Activated B cell treated with CpG ODN at 0.5 μM for 24 hours (primary cell): ENCODE data around the gene PCDHB13. TPM values are rescaled to one million over a fixed set of nuclear protein-coding genes. Genes with fewer than 3 reads are reported as not detected.
"Not testable (repeated sequence)": the region's sequence is repeated elsewhere in the genome, so short reads cannot be mapped to it uniquely, and the experiment has no call there.

Source experiments
- ATAC-seq: fragments of 200-7000 bp; cut with Tn5 transposase; one replicate; pipeline ENCODE4 v1.10.0; 2021; ENCODE audit warnings: low read depth, mild to moderate bottlenecking, moderate library complexity
- CTCF ChIA-PET: fragments of 350-600 bp; sonication (Branson Sonifier 250); formaldehyde crosslinking; loops from one replicate; lab custom pipeline; 2021; ENCODE audit warnings: antibody characterized with exemption; lab: Charles Lee
- POLR2A ChIA-PET: fragments of 350-600 bp; sonication (Branson Sonifier 250); formaldehyde crosslinking; loops from one replicate; lab custom pipeline; 2021; ENCODE audit warnings: antibody characterized with exemption; lab: Charles Lee
- DNase-seq: peaks from one replicate; pipeline ENCODE4 v3.0.0; 2022
- H3K27ac Mint-ChIP-seq: one replicate; pipeline ENCODE4 v1.8.0; 2020; ENCODE audit warnings: mixed read lengths
- H3K27me3 Mint-ChIP-seq: one replicate; pipeline ENCODE4 v1.8.0; 2021; ENCODE audit warnings: mixed read lengths
- H3K36me3 Mint-ChIP-seq: one replicate; pipeline ENCODE4 v1.8.0; 2021; ENCODE audit warnings: low read depth, mixed read lengths
- H3K4me1 Mint-ChIP-seq: one replicate; pipeline ENCODE4 v1.8.0; 2021; ENCODE audit warnings: mixed read lengths
- H3K4me3 Mint-ChIP-seq: one replicate; pipeline ENCODE4 v1.8.0; 2020; ENCODE audit warnings: mild to moderate bottlenecking, mixed read lengths
- H3K9me3 Mint-ChIP-seq: one replicate; pipeline ENCODE4 v1.8.0; 2020; ENCODE audit warnings: mixed read lengths
- intact Hi-C: fragments of 100-400 bp; cut with micrococcal nuclease; formaldehyde crosslinking; loops from one replicate; pipeline ENCODE4 v1.15.1; 2024
- total RNA-seq: library from RNA; stranded (reverse); gene quantifications from 2 replicates; pipeline ENCODE4 v1.2.3, GENCODE V29; 2022
- TF ChIP-seq, protein P1 (sequence below): fragments of 200-600 bp; IDR thresholded peaks from one replicate; pipeline ENCODE4 v1.8.0; 2022; ENCODE audit warnings: antibody characterized with exemption, mild to moderate bottlenecking

Gene PCDHB13
- total RNA-seq, 1 donor from 2014 or later: 0.09 TPM

DNA sequence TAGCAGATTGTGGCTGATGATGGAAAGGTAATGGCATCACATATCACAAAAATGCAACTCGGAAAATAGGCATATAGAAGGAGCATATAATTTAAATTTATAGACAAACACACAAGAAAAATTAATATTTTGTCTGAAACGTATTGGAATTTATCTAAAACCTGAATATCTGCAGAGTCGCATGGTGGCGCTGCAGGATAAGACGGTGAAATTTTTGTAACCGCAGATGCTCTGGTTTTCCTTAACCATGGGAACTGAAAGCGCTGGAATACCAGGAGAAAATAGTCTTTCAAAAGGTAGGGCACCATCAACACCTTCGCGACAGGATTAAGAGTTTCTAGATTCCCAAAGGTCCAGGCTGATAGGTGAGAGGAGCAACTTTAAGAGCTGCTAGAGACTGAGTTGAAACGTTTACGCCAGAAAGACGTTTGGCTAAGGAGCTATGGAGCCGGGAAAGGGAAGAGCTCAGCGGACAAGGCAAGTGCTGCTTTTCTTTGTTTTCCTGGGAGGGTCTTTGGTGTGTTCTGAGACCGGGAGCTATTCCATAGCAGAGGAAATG is 20.5 kb downstream of the PCDHB13 start:
- intact Hi-C loops: no loop called here
- no peaks in the 10 kb centered on the region for H3K4me1 Mint-ChIP-seq

DNA sequence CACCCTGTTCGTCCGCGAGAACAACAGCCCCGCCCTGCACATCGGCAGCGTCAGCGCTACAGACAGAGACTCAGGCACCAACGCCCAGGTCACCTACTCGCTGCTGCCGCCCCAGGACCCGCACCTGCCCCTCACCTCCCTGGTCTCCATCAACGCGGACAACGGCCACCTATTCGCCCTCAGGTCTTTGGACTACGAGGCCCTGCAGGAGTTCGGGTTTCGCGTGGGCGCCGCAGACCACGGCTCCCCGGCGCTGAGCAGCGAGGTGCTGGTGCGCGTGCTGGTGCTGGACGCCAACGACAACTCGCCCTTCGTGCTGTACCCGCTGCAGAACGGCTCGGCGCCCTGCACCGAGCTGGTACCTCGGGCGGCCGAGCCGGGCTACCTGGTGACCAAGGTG is 22.2 kb downstream of the PCDHB13 start:
- CTCF ChIA-PET, POLR2A ChIA-PET, H3K4me1 Mint-ChIP-seq, ATAC-seq, intact Hi-C loops, H3K4me3 Mint-ChIP-seq, DNase-seq, H3K27ac Mint-ChIP-seq: not testable (repeated sequence)
- peaks cover 17% of the 10 kb centered on the region for H3K27me3 Mint-ChIP-seq
- H3K36me3 Mint-ChIP-seq: peaks cover 13% of the 10 kb centered on the region
- peaks cover 46% of the 10 kb centered on the region for H3K9me3 Mint-ChIP-seq

More for the DNA sequence above, 20.5 kb downstream of the PCDHB13 start:
- DNase-seq: no peak
- ChIA-PET POLR2A (no interaction called here), CTCF (no interaction called here)
- Mint-ChIP-seq H3K27ac (no peak overlapping the region), H3K9me3 (peaks cover 31% of the 10 kb centered on the region), H3K4me3 (no peak overlapping the region), H3K27me3 (peaks cover 5% of the 10 kb centered on the region), H3K36me3 (peaks cover 4% of the 10 kb centered on the region)
- TF ChIP-seq, protein P1, sequence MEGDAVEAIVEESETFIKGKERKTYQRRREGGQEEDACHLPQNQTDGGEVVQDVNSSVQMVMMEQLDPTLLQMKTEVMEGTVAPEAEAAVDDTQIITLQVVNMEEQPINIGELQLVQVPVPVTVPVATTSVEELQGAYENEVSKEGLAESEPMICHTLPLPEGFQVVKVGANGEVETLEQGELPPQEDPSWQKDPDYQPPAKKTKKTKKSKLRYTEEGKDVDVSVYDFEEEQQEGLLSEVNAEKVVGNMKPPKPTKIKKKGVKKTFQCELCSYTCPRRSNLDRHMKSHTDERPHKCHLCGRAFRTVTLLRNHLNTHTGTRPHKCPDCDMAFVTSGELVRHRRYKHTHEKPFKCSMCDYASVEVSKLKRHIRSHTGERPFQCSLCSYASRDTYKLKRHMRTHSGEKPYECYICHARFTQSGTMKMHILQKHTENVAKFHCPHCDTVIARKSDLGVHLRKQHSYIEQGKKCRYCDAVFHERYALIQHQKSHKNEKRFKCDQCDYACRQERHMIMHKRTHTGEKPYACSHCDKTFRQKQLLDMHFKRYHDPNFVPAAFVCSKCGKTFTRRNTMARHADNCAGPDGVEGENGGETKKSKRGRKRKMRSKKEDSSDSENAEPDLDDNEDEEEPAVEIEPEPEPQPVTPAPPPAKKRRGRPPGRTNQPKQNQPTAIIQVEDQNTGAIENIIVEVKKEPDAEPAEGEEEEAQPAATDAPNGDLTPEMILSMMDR: no peak
- no peak for ATAC-seq

DNA sequence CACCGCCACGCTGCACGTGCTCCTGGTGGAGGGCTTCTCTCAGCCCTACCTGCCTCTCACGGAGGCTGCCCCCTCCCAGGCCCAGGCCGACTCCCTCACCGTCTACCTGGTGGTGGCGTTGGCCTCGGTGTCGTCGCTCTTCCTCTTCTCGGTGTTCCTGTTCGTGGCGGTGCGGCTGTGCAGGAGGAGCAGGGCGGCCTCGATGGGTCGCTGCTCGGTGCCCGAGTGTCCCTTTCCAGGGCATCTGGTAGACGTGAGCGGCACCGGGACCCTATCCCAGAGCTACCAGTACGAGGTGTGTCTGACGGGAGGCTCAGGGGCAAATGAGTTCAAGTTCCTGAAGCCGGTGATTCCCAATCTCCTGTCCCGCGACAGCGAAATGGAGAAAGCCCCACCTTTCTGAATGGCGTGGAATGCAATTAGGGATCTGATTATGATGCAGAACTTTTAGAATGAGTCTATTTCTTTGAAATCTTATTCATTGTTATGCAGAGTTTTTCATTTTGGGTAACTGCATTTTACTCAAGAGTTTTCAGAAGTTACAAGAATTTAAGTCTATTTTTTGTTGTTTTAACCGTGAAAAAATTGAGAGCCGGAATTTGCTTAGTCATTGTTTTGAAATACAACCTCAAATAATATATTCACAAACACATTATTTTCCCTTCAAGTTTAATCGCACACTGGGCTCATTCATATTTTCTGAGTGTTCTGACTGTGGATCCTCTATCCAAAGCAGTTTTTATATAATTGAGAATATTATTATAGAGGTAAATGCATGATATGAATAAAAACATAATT is 23.0 kb downstream of the PCDHB13 start:
- intact Hi-C loops: no loop called here
- Mint-ChIP-seq H3K36me3 (peaks cover 14% of the 10 kb centered on the region), H3K9me3 (peaks cover 47% of the 10 kb centered on the region), H3K27me3 (peaks cover 17% of the 10 kb centered on the region), H3K4me1 (no peaks in the 10 kb centered on the region), H3K4me3 (no peak overlapping the region), H3K27ac (no peak overlapping the region)
- TF ChIP-seq, protein P1: no peak
- DNase-seq: no peak
- ChIA-PET POLR2A (no interaction called here), CTCF (no interaction called here)
- no peak for ATAC-seq

DNA sequence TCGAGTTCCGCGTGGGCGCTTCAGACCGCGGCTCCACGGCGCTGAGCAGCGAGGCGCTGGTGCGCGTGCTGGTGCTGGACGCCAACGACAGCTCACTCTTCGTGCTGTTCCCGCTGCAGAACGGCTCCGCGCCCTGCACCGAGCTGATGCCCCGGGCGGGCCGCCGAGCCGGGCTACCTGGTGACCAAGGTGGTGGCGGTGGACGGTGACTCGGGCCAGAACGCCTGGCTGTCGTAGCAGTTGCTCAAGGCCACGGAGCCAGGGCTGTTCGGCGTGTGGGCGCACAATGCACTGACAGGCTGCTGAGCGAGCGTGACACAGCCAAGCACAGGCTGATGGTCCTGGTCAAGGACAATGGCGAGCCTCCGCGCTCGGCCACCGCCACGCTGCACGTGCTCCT is 27.8 kb downstream of the PCDHB13 start:
- no peak for ATAC-seq
- DNase-seq: no peak
- Mint-ChIP-seq H3K4me3 (no peak overlapping the region), H3K4me1 (no peaks in the 10 kb centered on the region), H3K9me3 (peaks cover 39% of the 10 kb centered on the region), H3K36me3 (peaks cover 19% of the 10 kb centered on the region), H3K27ac (no peak overlapping the region), H3K27me3 (peaks cover 28% of the 10 kb centered on the region)
- TF ChIP-seq, protein P1: no peak
- intact Hi-C loops: no loop called here
- ChIA-PET CTCF (no interaction called here), POLR2A (no interaction called here)

DNA sequence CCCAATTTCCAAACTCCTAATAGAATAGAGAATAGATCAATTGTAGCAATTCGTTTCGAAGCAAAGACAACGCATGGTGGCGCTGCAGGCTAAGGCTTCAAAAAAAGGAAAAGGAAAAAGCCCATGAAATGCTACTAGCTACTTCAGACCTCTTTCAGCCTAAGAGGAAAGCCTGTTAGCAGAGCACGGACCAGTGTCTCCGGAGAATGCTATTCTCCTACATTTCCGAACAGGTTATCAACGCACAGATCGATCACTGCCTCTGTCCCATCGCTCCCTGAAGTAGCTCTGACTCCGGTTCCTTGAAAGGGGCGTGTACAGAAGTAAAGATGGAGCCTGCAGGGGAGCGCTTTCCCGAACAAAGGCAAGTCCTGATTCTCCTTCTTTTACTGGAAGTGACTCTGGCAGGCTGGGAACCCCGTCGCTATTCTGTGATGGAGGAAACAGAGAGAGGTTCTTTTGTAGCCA is 31.6 kb downstream of the PCDHB13 start, which contains the start of gene PCDHB15:
TSS of gene PCDHB15 (plus strand) at position 146 of the 468 bp plus-strand sequence. CDS start at position 330, 184 bp downstream.
- Mint-ChIP-seq H3K27me3 (peaks cover 17% of the 10 kb centered on the region), H3K36me3 (peaks cover 22% of the 10 kb centered on the region), H3K4me3 (no peak within 1 kb of the TSS), H3K27ac (no peak within 1 kb of the TSS), H3K4me1 (no peaks in the 10 kb centered on the region), H3K9me3 (peaks cover 49% of the 10 kb centered on the region)
- POLR2A ChIA-PET: no interaction called here
- ATAC-seq: no peak
- TF ChIP-seq, protein P1: no peak
- DNase-seq: no peak
- CTCF ChIA-PET: interaction anchor here (0.6 to 1.0 kb wide), 2 partner anchors 225 to 319 kb away, joined by 3 to 4 read pairs; no protein-coding TSS in a partner anchor
- intact Hi-C loops: no loop called here

DNA sequence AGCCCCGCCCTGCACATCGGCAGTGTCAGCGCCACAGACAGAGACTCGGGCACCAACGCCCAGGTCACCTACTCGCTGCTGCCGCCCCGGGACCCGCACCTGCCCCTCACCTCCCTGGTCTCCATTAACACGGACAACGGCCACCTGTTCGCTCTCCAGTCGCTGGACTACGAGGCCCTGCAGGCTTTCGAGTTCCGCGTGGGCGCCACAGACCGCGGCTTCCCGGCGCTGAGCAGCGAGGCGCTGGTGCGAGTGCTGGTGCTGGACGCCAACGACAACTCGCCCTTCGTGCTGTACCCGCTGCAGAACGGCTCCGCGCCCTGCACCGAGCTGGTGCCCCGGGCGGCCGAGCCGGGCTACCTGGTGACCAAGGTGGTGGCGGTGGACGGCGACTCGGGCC is 33.3 kb downstream of the PCDHB13 start:
- CTCF ChIA-PET, intact Hi-C loops, H3K4me1 Mint-ChIP-seq, H3K27ac Mint-ChIP-seq, ATAC-seq, H3K4me3 Mint-ChIP-seq, POLR2A ChIA-PET, DNase-seq: not testable (repeated sequence)
- H3K36me3 Mint-ChIP-seq: peaks cover 16% of the 10 kb centered on the region
- H3K27me3 Mint-ChIP-seq: peaks cover 11% of the 10 kb centered on the region
- peaks cover 39% of the 10 kb centered on the region for H3K9me3 Mint-ChIP-seq

DNA sequence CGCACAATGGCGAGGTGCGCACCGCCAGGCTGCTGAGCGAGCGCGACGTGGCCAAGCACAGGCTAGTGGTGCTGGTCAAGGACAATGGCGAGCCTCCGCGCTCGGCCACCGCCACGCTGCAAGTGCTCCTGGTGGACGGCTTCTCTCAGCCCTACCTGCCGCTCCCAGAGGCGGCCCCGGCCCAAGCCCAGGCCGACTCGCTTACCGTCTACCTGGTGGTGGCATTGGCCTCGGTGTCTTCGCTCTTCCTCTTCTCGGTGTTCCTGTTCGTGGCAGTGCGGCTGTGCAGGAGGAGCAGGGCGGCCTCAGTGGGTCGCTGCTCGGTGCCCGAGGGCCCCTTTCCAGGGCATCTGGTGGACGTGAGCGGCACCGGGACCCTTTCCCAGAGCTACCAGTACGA is 33.7 kb downstream of the PCDHB13 start:
- H3K4me3 Mint-ChIP-seq, intact Hi-C loops, ATAC-seq, POLR2A ChIA-PET, H3K27ac Mint-ChIP-seq, CTCF ChIA-PET, H3K4me1 Mint-ChIP-seq, DNase-seq: not testable (repeated sequence)
- Mint-ChIP-seq H3K9me3 (peaks cover 39% of the 10 kb centered on the region), H3K36me3 (peaks cover 16% of the 10 kb centered on the region), H3K27me3 (peaks cover 11% of the 10 kb centered on the region)
